ENCODE measurements around the gene ARHGAP22.

GRCh38 chr10:48449501-48450232, 155.2 kb downstream of the ARHGAP22 start:
- TF ChIP-seq POLR2AphosphoS5 (IDR thresholded peaks at IDR 0.05; ENCODE audit: low read depth, low read length) = no peak
- TF ChIP-seq, protein P1, sequence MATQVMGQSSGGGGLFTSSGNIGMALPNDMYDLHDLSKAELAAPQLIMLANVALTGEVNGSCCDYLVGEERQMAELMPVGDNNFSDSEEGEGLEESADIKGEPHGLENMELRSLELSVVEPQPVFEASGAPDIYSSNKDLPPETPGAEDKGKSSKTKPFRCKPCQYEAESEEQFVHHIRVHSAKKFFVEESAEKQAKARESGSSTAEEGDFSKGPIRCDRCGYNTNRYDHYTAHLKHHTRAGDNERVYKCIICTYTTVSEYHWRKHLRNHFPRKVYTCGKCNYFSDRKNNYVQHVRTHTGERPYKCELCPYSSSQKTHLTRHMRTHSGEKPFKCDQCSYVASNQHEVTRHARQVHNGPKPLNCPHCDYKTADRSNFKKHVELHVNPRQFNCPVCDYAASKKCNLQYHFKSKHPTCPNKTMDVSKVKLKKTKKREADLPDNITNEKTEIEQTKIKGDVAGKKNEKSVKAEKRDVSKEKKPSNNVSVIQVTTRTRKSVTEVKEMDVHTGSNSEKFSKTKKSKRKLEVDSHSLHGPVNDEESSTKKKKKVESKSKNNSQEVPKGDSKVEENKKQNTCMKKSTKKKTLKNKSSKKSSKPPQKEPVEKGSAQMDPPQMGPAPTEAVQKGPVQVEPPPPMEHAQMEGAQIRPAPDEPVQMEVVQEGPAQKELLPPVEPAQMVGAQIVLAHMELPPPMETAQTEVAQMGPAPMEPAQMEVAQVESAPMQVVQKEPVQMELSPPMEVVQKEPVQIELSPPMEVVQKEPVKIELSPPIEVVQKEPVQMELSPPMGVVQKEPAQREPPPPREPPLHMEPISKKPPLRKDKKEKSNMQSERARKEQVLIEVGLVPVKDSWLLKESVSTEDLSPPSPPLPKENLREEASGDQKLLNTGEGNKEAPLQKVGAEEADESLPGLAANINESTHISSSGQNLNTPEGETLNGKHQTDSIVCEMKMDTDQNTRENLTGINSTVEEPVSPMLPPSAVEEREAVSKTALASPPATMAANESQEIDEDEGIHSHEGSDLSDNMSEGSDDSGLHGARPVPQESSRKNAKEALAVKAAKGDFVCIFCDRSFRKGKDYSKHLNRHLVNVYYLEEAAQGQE (IDR thresholded peaks at IDR 0.05; ENCODE audit: insufficient read depth in 1 of 2, low read depth in 2 of 2, low read length in 2 of 2) = no peak
- TF ChIP-seq SIN3A (IDR thresholded peaks at IDR 0.05; ENCODE audit: borderline replicate concordance, insufficient read depth, low read length) = no peak
- TF ChIP-seq TAF1 (IDR thresholded peaks at IDR 0.05; ENCODE audit: borderline replicate concordance, insufficient read depth, low read length) = no peak

Data from PFSK-1 (cell line).